ENCODE data around the gene KAT6B.

- TF ChIP-seq CTCF (IDR thresholded peaks at IDR 0.05 in 4 of 5, conservative IDR thresholded peaks at IDR 0.05 in 1 of 5) (no peak), POLR2A (IDR thresholded peaks at IDR 0.05) (no peak)
These were observed 255.0 kb downstream of the KAT6B start for GRCh38 chr10:75081379-75081778.
